WTC11 (cell line): ENCODE measurements around the gene LRP10. TPM values are rescaled to one million over a fixed set of nuclear protein-coding genes. Genes with fewer than 3 reads are reported as not detected.
A peak's percentile ranks its signal among the peaks of the same experiment; 100 is the strongest.

Experiments used
- ATAC-seq: fragments of 200-7000 bp; cut with Tn5 transposase; 2 replicates; pipeline ENCODE4 v1.10.0; 2021; ENCODE audit warnings: mild to moderate bottlenecking, moderate library complexity
- CTCF ChIA-PET: fragments of 300-600 bp; sonication (Branson Sonifier 250); formaldehyde crosslinking; loops from one replicate; lab custom pipeline; 2021; ENCODE audit warnings: antibody characterized with exemption; lab: Charles Lee
- POLR2A ChIA-PET: fragments of 350-600 bp; sonication (Branson Sonifier 250); formaldehyde crosslinking; loops from one replicate; lab custom pipeline; 2021; ENCODE audit warnings: antibody characterized with exemption; lab: Charles Lee
- DNase-seq: peaks from one replicate; pipeline ENCODE4 v3.0.0; 2021; ENCODE audit warnings: low spot score
- H3K27ac Mint-ChIP-seq: 2 replicates; pipeline ENCODE4 v1.8.0; 2021; ENCODE audit warnings: mixed read lengths
- H3K27me3 Mint-ChIP-seq: 2 replicates; pipeline ENCODE4 v1.8.0; 2021; ENCODE audit warnings: low read depth, mild to moderate bottlenecking, moderate library complexity, mixed read lengths
- H3K36me3 Mint-ChIP-seq: 2 replicates; pipeline ENCODE4 v1.8.0; 2021; ENCODE audit warnings: mixed read lengths
- H3K4me1 Mint-ChIP-seq: 2 replicates; pipeline ENCODE4 v1.8.0; 2022; ENCODE audit warnings: mixed read lengths
- H3K4me3 Mint-ChIP-seq: 2 replicates; pipeline ENCODE4 v1.8.0; 2021; ENCODE audit warnings: mild to moderate bottlenecking, moderate library complexity, mixed read lengths
- H3K9me3 Mint-ChIP-seq: 2 replicates; pipeline ENCODE4 v1.8.0; 2021; ENCODE audit warnings: mixed read lengths
- CREB1 ChIP-seq: sonication (generic); formaldehyde crosslinking; IDR thresholded peaks from 2 replicates; pipeline ENCODE4 v1.8.0; 2023; ENCODE audit warnings: mild to moderate bottlenecking, missing genetic modification reagents
- CREM ChIP-seq: sonication (generic); formaldehyde crosslinking; IDR thresholded peaks from 2 replicates; pipeline ENCODE4 v1.8.1; 2022; ENCODE audit warnings: mild to moderate bottlenecking, missing genetic modification reagents, moderate library complexity
- ETV6 ChIP-seq: sonication (generic); formaldehyde crosslinking; IDR thresholded peaks from 2 replicates; pipeline ENCODE4 v1.8.1; 2022; ENCODE audit warnings: mild to moderate bottlenecking, missing genetic modification reagents
- FOXK1 ChIP-seq: sonication (generic); formaldehyde crosslinking; IDR thresholded peaks from 2 replicates; pipeline ENCODE4 v1.8.0; 2022; ENCODE audit warnings: mild to moderate bottlenecking, moderate library complexity, missing genetic modification reagents
- GTF2I ChIP-seq: fragments of 250-450 bp; sonication (Bioruptor Pico); conservative IDR thresholded peaks from 2 replicates; pipeline ENCODE4 v1.4.0; 2021; ENCODE audit warnings: mild to moderate bottlenecking
- NFE2L1 ChIP-seq: sonication (generic); formaldehyde crosslinking; IDR thresholded peaks from 2 replicates; pipeline ENCODE4 v1.8.1; 2023; ENCODE audit warnings: missing genetic modification reagents
- NFYB ChIP-seq: sonication (generic); formaldehyde crosslinking; conservative IDR thresholded peaks from 2 replicates; pipeline ENCODE4 v1.8.0; 2022; ENCODE audit warnings: low read depth, missing genetic modification reagents
- NR3C1 ChIP-seq: sonication (generic); formaldehyde crosslinking; conservative IDR thresholded peaks from 2 replicates; pipeline ENCODE4 v1.8.1; 2023; ENCODE audit warnings: low read depth, mild to moderate bottlenecking, missing genetic modification reagents
- OVOL2 ChIP-seq: fragments of 250-450 bp; sonication (Bioruptor Pico); IDR thresholded peaks from 2 replicates; pipeline ENCODE4 v1.9.0; 2021; ENCODE audit warnings: mild to moderate bottlenecking, borderline replicate concordance
- TCF7 ChIP-seq: sonication (generic); formaldehyde crosslinking; IDR thresholded peaks from 2 replicates; pipeline ENCODE4 v1.8.0; 2022; ENCODE audit warnings: mild to moderate bottlenecking, low read depth, missing genetic modification reagents, moderate library complexity
- TP53 ChIP-seq: sonication (generic); formaldehyde crosslinking; IDR thresholded peaks from 2 replicates; pipeline ENCODE4 v1.8.1; 2023; ENCODE audit warnings: mild to moderate bottlenecking, missing genetic modification reagents
- ZBTB21 ChIP-seq: sonication (generic); formaldehyde crosslinking; IDR thresholded peaks from 2 replicates; pipeline ENCODE4 v1.8.1; 2023; ENCODE audit warnings: mild to moderate bottlenecking, missing genetic modification reagents, borderline replicate concordance
- ZNF121 ChIP-seq: sonication (generic); formaldehyde crosslinking; IDR thresholded peaks from 2 replicates; pipeline ENCODE4 v1.8.0; 2023; ENCODE audit warnings: missing genetic modification reagents
- ZNF423 ChIP-seq: fragments of 250-450 bp; sonication (Bioruptor Pico); IDR thresholded peaks from 2 replicates; pipeline ENCODE4 v2.1.2; 2022; ENCODE audit warnings: mild to moderate bottlenecking, moderate library complexity
- ZNF671 ChIP-seq: fragments of 250-450 bp; sonication (Bioruptor Pico); IDR thresholded peaks from 2 replicates; pipeline ENCODE4 v1.8.0; 2021; ENCODE audit warnings: mild to moderate bottlenecking
- total RNA-seq: library from RNA; stranded (reverse); gene quantifications from 3 replicates; pipeline ENCODE4 v1.2.3, GENCODE V29; 2021
- TF ChIP-seq, protein P1 (sequence below): fragments of 250-450 bp; sonication (Bioruptor Pico); IDR thresholded peaks from 2 replicates; pipeline ENCODE4 v2.1.2; 2022; ENCODE audit warnings: mild to moderate bottlenecking, moderate library complexity
- TF ChIP-seq, protein P2 (sequence below): sonication (generic); formaldehyde crosslinking; IDR thresholded peaks from 2 replicates; pipeline ENCODE4 v1.8.0; 2022; ENCODE audit warnings: mild to moderate bottlenecking, missing genetic modification reagents
- TF ChIP-seq, protein P3 (sequence below): sonication (generic); formaldehyde crosslinking; IDR thresholded peaks from 2 replicates; pipeline ENCODE4 v1.8.1; 2023; ENCODE audit warnings: mild to moderate bottlenecking, moderate library complexity, missing genetic modification reagents
- TF ChIP-seq, protein P4 (sequence below): sonication (generic); formaldehyde crosslinking; IDR thresholded peaks from 2 replicates; pipeline ENCODE4 v1.8.0; 2022; ENCODE audit warnings: mild to moderate bottlenecking, missing genetic modification reagents
- TF ChIP-seq, protein P5 (sequence below): sonication (generic); formaldehyde crosslinking; IDR thresholded peaks from 2 replicates; pipeline ENCODE4 v1.8.0; 2022; ENCODE audit warnings: mild to moderate bottlenecking, missing genetic modification reagents

LRP10 gene
- total RNA-seq, 1 experiment from 2014 or later: 24.0 TPM

DNA sequence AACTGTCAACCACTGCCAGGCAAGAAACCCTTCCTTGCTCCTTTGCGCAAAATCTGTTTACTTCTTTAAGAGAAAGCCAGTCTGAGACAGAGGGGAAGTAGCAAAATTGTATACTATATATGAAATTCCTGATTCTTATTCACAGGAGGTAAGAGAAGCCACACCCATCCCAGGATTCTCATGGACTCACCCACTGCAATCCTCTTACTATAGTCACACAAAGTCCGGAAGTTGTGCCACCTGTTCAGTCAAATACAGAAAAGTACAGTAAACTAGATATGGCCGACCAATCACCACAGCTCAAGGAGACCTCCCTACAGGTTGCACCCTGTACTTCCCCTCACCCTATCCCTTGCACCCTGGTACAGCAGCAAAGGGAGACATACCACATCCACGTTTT lies 54.8 kb downstream of the LRP10 start:
- POLR2A ChIA-PET: no interaction called here
- Mint-ChIP-seq H3K36me3 (peaks cover 52% of the 10 kb centered on the region), H3K27ac (no peak overlapping the region), H3K4me1 (peaks cover 7% of the 10 kb centered on the region), H3K4me3 (no peak overlapping the region), H3K27me3 (no peaks in the 10 kb centered on the region), H3K9me3 (no peaks in the 10 kb centered on the region)
- ATAC-seq (no peak), DNase-seq (no peak)
- CTCF ChIA-PET: no interaction called here
- TF ChIP-seq, protein P1, sequence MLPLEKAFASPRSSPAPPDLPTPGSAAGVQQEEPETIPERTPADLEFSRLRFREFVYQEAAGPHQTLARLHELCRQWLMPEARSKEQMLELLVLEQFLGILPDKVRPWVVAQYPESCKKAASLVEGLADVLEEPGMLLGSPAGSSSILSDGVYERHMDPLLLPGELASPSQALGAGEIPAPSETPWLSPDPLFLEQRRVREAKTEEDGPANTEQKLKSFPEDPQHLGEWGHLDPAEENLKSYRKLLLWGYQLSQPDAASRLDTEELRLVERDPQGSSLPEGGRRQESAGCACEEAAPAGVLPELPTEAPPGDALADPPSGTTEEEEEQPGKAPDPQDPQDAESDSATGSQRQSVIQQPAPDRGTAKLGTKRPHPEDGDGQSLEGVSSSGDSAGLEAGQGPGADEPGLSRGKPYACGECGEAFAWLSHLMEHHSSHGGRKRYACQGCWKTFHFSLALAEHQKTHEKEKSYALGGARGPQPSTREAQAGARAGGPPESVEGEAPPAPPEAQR (CRISPR knock-in tag): no peak
- no peak for TF ChIP-seq TCF7 (CRISPR knock-in tag)
- no peak for TF ChIP-seq CREB1
- TF ChIP-seq TP53 (CRISPR knock-in tag): no peak
- TF ChIP-seq, protein P2, sequence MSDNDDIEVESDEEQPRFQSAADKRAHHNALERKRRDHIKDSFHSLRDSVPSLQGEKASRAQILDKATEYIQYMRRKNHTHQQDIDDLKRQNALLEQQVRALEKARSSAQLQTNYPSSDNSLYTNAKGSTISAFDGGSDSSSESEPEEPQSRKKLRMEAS: no peak
- TF ChIP-seq ZNF423: no peak
- no peak for TF ChIP-seq GTF2I
- no peak for TF ChIP-seq OVOL2 (CRISPR knock-in tag)
- no peak for TF ChIP-seq NFE2L1 (CRISPR knock-in tag)
- TF ChIP-seq ZBTB21 (CRISPR knock-in tag): no peak
- TF ChIP-seq ZNF121 (CRISPR knock-in tag): no peak
- no peak for TF ChIP-seq CREM
- TF ChIP-seq NR3C1 (CRISPR knock-in tag): no peak
- no peak for TF ChIP-seq NFYB
- TF ChIP-seq, protein P3, sequence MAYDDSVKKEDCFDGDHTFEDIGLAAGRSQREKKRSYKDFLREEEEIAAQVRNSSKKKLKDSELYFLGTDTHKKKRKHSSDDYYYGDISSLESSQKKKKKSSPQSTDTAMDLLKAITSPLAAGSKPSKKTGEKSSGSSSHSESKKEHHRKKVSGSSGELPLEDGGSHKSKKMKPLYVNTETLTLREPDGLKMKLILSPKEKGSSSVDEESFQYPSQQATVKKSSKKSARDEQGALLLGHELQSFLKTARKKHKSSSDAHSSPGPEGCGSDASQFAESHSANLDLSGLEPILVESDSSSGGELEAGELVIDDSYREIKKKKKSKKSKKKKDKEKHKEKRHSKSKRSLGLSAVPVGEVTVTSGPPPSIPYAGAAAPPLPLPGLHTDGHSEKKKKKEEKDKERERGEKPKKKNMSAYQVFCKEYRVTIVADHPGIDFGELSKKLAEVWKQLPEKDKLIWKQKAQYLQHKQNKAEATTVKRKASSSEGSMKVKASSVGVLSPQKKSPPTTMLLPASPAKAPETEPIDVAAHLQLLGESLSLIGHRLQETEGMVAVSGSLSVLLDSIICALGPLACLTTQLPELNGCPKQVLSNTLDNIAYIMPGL (CRISPR knock-in tag): no peak
- no peak for TF ChIP-seq FOXK1 (CRISPR knock-in tag)
- TF ChIP-seq, protein P4, sequence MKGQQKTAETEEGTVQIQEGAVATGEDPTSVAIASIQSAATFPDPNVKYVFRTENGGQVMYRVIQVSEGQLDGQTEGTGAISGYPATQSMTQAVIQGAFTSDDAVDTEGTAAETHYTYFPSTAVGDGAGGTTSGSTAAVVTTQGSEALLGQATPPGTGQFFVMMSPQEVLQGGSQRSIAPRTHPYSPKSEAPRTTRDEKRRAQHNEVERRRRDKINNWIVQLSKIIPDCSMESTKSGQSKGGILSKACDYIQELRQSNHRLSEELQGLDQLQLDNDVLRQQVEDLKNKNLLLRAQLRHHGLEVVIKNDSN (CRISPR knock-in tag): no peak
- TF ChIP-seq, protein P5, sequence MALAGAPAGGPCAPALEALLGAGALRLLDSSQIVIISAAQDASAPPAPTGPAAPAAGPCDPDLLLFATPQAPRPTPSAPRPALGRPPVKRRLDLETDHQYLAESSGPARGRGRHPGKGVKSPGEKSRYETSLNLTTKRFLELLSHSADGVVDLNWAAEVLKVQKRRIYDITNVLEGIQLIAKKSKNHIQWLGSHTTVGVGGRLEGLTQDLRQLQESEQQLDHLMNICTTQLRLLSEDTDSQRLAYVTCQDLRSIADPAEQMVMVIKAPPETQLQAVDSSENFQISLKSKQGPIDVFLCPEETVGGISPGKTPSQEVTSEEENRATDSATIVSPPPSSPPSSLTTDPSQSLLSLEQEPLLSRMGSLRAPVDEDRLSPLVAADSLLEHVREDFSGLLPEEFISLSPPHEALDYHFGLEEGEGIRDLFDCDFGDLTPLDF (CRISPR knock-in tag): no peak
- TF ChIP-seq ETV6 (CRISPR knock-in tag): no peak

DNA sequence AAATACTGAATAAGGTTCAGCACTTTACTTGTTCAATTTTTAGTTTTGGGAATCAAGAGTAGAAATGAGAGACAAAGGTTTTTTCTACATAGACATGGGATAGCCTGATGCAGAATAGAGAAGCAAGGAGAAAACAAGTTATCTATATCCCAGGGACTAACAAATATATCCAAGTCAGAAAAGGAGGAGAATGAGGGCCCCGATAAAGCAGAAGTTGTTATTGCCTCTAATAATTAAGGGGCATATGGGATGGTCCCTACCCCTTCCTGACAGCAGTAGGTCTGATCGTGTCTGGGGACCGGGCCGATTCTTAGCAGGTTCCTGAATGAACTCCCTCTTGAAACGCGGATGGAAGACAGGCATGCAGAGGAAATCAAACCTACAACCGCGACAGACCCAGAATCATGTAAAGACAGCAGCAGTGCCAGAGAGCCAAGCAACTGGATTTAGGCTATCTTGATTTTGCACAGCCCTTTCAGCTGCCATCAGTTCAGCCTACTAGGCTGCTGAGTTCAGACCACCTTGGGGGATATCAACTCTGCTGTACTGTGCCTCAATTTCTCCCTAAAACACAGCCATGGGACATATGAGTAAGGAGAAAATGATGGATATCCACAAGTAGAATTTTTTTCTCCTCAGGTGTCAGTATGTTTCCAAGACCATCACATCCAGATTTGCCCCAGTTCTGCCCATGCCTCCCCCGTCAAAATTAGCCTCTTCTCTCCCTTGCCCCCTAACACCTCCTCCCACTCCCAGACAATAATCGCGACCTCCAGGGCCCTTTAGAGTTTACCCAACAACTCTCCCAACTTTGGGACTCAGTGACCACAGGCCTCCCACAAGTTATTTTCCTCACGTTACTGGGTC lies 56.9 kb downstream of the LRP10 start:
- Mint-ChIP-seq H3K4me1 (peaks cover 7% of the 10 kb centered on the region), H3K9me3 (no peaks in the 10 kb centered on the region), H3K4me3 (no peak overlapping the region), H3K27me3 (no peaks in the 10 kb centered on the region), H3K36me3 (peaks cover 34% of the 10 kb centered on the region), H3K27ac (no peak overlapping the region; the same call in 1 of the 2 replicates)
- TF ChIP-seq ZNF423 (no peak), ZNF671 (CRISPR knock-in tag) (0 out of 2 replicates have a peak, but pooled peaks have one; percentile 42), TP53 (CRISPR knock-in tag) (no peak)
- CTCF ChIA-PET: interaction anchor here (0.7 to 3.4 kb wide), 30 partner anchors 9 to 358 kb away, joined by 3 to 43 read pairs (median 10); partner anchors contain the start of genes ACIN1, AJUBA, C14orf119 and CDH24
- POLR2A ChIA-PET: interaction anchor here (0.6 to 2.3 kb wide), 11 partner anchors 9 to 145 kb away, joined by 3 to 18 read pairs (median 3); partner anchors contain the start of genes AJUBA, CDH24 and RBM23
- ATAC-seq: no peak
- no peak for DNase-seq
